GM23338 (cell line): ENCODE data around the gene SP2. TPM values are rescaled to one million over a fixed set of nuclear protein-coding genes. Genes with fewer than 3 reads are reported as not detected.

Experiments used
- ATAC-seq: fragments of 200-7000 bp; cut with Tn5 transposase; 3 replicates; pipeline ENCODE4 v1.9.1; 2020
- DNase-seq: peaks from one replicate; pipeline ENCODE4 v3.0.0-alpha.2; 2015; ENCODE audit warnings: low spot score
- H2AFZ ChIP-seq: fragments of 200-600 bp; sonication (generic); 2 replicates; pipeline ENCODE4 v1.8.0; 2016; ENCODE audit warnings: antibody characterized with exemption, mild to moderate bottlenecking, moderate library complexity
- H3F3A ChIP-seq: fragments of 200-600 bp; sonication (generic); replicated peaks from 2 replicates; pipeline ENCODE4 v1.8.0; 2017; ENCODE audit warnings: antibody characterized with exemption, mixed run types, low read depth
- H3K27ac ChIP-seq: fragments of 200-600 bp; sonication (generic); 2 replicates; pipeline ENCODE4 v1.6.1; 2016; ENCODE audit warnings: low read depth
- H3K27me3 ChIP-seq: fragments of 200-600 bp; sonication (generic); 2 replicates; pipeline ENCODE4 v1.8.0; 2016; ENCODE audit warnings: mild to moderate bottlenecking, mixed run types, moderate library complexity; ENCODE audit not compliant: insufficient read depth
- H3K36me3 ChIP-seq: fragments of 200-600 bp; sonication (generic); 2 replicates; pipeline ENCODE4 v1.8.0; 2016; ENCODE audit warnings: mild to moderate bottlenecking; ENCODE audit not compliant: insufficient read depth
- H3K4me1 ChIP-seq: fragments of 200-600 bp; sonication (generic); 2 replicates; pipeline ENCODE4 v1.8.0; 2016; ENCODE audit warnings: mild to moderate bottlenecking, moderate library complexity; ENCODE audit not compliant: insufficient read depth
- H3K4me2 ChIP-seq: fragments of 200-600 bp; sonication (generic); 2 replicates; pipeline ENCODE4 v1.7.1; 2017; ENCODE audit warnings: mixed run types
- H3K4me3 ChIP-seq: fragments of 200-600 bp; sonication (generic); 2 replicates; pipeline ENCODE4 v1.6.1; 2016; ENCODE audit warnings: mixed run types
- H3K79me2 ChIP-seq: fragments of 200-600 bp; sonication (generic); replicated peaks from 2 replicates; pipeline ENCODE4 v1.8.0; 2017; ENCODE audit warnings: mild to moderate bottlenecking; ENCODE audit not compliant: insufficient read depth
- H3K9me2 ChIP-seq: fragments of 200-600 bp; sonication (generic); 2 replicates; pipeline ENCODE4 v1.8.0; 2017; ENCODE audit not compliant: insufficient read depth
- H4K20me1 ChIP-seq: fragments of 200-600 bp; sonication (generic); replicated peaks from 2 replicates; pipeline ENCODE4 v1.8.0; 2017; ENCODE audit warnings: mild to moderate bottlenecking; ENCODE audit not compliant: insufficient read depth
- H3K27ac Mint-ChIP-seq: 2 replicates; pipeline ENCODE4 v1.8.0; 2020; ENCODE audit warnings: inconsistent platforms, mild to moderate bottlenecking, moderate library complexity, mixed read lengths
- H3K27me3 Mint-ChIP-seq: 3 replicates; pipeline ENCODE4 v1.8.0; 2022; ENCODE audit warnings: low read depth, mild to moderate bottlenecking, moderate library complexity, mixed read lengths, inconsistent platforms; ENCODE audit not compliant: insufficient read depth, poor library complexity
- H3K36me3 Mint-ChIP-seq: 3 replicates; pipeline ENCODE4 v1.8.0; 2021; ENCODE audit warnings: low read depth, mild to moderate bottlenecking, inconsistent platforms, moderate library complexity, mixed read lengths
- H3K4me1 Mint-ChIP-seq: 3 replicates; pipeline ENCODE4 v1.8.0; 2020; ENCODE audit warnings: mild to moderate bottlenecking, inconsistent platforms, mixed read lengths
- H3K4me3 Mint-ChIP-seq: 3 replicates; pipeline ENCODE4 v1.8.0; 2021; ENCODE audit warnings: moderate library complexity, mild to moderate bottlenecking, inconsistent platforms, mixed read lengths
- H3K9me3 Mint-ChIP-seq: 3 replicates; pipeline ENCODE4 v1.8.0; 2020; ENCODE audit warnings: moderate library complexity, mild to moderate bottlenecking, inconsistent platforms, mixed read lengths
- CREB1 ChIP-seq: fragments of 250-450 bp; sonication (Bioruptor Pico); IDR thresholded peaks from 2 replicates; pipeline ENCODE4 v1.5.0; 2020; ENCODE audit warnings: low read depth, mild to moderate bottlenecking, moderate library complexity
- EZH2 ChIP-seq: fragments of 200-600 bp; sonication (generic); IDR thresholded peaks from one replicate; pipeline ENCODE4 v1.8.0; 2017; ENCODE audit warnings: antibody characterized with exemption, mild to moderate bottlenecking, low read depth; ENCODE audit not compliant: unreplicated experiment
- POLR2AphosphoS5 ChIP-seq: IDR thresholded peaks from 2 replicates; pipeline ENCODE4 v1.6.1; 2016; ENCODE audit warnings: antibody characterized with exemption, low read depth
- STAT1 ChIP-seq: IDR thresholded peaks from one replicate; pipeline ENCODE4 v1.6.1; 2016; ENCODE audit warnings: antibody characterized with exemption; ENCODE audit not compliant: unreplicated experiment
- ZNF114 ChIP-seq: fragments of 250-450 bp; sonication (Bioruptor Pico); IDR thresholded peaks from 2 replicates; pipeline ENCODE4 v1.5.0; 2020; ENCODE audit warnings: mild to moderate bottlenecking, moderate library complexity
- polyA plus RNA-seq: library from polyadenylated mRNA; unstranded; fragments of >200 nt; fragmentation: Nextera tagmentation; extraction: Ambion mirVana; gene quantifications from 2 replicates; pipeline ENCODE4 v1.2.1, GENCODE V29; 2016
- total RNA-seq: library from RNA; depleted of rRNA; stranded (reverse); fragments of >200 nt; shearing (Covaris generic); gene quantifications from 2 replicates; pipeline ENCODE4 v1.2.3, GENCODE V29; 2014
- TF ChIP-seq, protein P1 (sequence below), 2 experiments: fragments of 200-600 bp in 1 of 2; sonication (generic) in 1 of 2; conservative IDR thresholded peaks; 2 replicates each; pipeline versions ENCODE4 v1.5.1 to v1.6.1; 2016 to 2017; ENCODE audit warnings: antibody characterized with exemption in 2 of 2, low read depth in 2 of 2, mild to moderate bottlenecking in 2 of 2, moderate library complexity in 1 of 2
- TF ChIP-seq, protein P2 (sequence below): fragments of 250-450 bp; sonication (Bioruptor Pico); IDR thresholded peaks from 2 replicates; pipeline ENCODE4 v1.5.0; 2020; ENCODE audit warnings: mild to moderate bottlenecking, moderate library complexity
- TF ChIP-seq, protein P3 (sequence below): IDR thresholded peaks from 2 replicates; pipeline ENCODE4 v1.6.1; 2016; ENCODE audit warnings: antibody characterized with exemption

Gene SP2
- total and polyA plus RNA-seq, 2 experiments from 2014 or later: 6.0 to 12.9 TPM

DNA sequence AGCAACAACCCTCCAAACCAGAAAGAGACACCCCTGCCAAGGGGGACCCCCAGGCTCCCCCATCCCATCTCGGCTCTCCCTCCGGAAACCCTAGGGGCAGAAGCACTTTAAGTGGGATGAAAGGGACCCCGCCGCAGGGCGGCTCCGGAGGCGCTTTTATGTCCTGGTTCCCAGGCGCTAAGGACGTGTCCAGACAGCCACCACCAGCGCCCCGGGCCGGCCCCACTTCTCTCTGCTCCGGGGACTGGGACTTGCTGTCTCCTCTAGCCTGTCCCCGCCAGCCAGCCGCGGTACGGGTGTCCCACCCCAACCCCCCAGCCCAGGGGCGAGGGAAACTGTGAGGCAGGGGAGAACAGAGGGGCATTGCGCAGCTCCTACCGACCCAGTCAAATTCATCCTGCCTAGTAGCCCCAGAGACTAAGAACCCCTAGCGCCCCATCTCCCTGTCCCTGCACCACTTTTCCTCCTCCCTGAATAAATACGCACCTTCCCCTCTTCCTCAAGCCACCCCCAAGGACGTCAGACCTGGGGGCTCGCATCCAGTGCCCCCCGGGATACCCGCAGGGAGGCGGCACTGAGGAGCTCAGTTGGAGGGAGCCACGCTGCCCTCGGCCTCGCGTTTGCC, 49.2 kb upstream of the SP2 start:
- peak; percentile 63 for DNase-seq
- peaks cover 79% of the 10 kb centered on the region for H3K27me3 ChIP-seq
- Mint-ChIP-seq H3K4me1 (peaks cover 47% of the 10 kb centered on the region), H3K9me3 (no peaks in the 10 kb centered on the region), H3K27ac (no peak overlapping the region), H3K36me3 (no peaks in the 10 kb centered on the region), H3K4me3 (peak overlapping the region; percentile 69), H3K27me3 (peaks cover 62% of the 10 kb centered on the region)
- peak overlapping the region; percentile 94 for H2AFZ ChIP-seq
- H3K9me2 ChIP-seq: no peaks in the 10 kb centered on the region
- ATAC-seq: peak; percentile 1; the same call in 2 of the 3 replicates
- H4K20me1 ChIP-seq: peaks cover 4% of the 10 kb centered on the region; the same call in 1 of the 2 replicates
- H3K27ac ChIP-seq: no peak overlapping the region
- TF ChIP-seq, protein P1, sequence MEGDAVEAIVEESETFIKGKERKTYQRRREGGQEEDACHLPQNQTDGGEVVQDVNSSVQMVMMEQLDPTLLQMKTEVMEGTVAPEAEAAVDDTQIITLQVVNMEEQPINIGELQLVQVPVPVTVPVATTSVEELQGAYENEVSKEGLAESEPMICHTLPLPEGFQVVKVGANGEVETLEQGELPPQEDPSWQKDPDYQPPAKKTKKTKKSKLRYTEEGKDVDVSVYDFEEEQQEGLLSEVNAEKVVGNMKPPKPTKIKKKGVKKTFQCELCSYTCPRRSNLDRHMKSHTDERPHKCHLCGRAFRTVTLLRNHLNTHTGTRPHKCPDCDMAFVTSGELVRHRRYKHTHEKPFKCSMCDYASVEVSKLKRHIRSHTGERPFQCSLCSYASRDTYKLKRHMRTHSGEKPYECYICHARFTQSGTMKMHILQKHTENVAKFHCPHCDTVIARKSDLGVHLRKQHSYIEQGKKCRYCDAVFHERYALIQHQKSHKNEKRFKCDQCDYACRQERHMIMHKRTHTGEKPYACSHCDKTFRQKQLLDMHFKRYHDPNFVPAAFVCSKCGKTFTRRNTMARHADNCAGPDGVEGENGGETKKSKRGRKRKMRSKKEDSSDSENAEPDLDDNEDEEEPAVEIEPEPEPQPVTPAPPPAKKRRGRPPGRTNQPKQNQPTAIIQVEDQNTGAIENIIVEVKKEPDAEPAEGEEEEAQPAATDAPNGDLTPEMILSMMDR (conservative IDR thresholded peaks at IDR 0.05; ENCODE audit: low read depth in 2 of 2): 0 out of 4 replicates have a peak, but pooled peaks of 1 of the 2 experiments have one; percentile 14
- TF ChIP-seq EZH2 (peak; percentile 54), POLR2AphosphoS5 (no peak)
- peaks cover 31% of the 10 kb centered on the region for H3K4me1 ChIP-seq
- H3K79me2 ChIP-seq: no peaks in the 10 kb centered on the region
- no peaks in the 10 kb centered on the region for H3K36me3 ChIP-seq
- H3K4me2 ChIP-seq: peak overlapping the region; percentile 96
- H3F3A ChIP-seq: peaks cover 10% of the 10 kb centered on the region
- peak overlapping the region; percentile 66 for H3K4me3 ChIP-seq

DNA sequence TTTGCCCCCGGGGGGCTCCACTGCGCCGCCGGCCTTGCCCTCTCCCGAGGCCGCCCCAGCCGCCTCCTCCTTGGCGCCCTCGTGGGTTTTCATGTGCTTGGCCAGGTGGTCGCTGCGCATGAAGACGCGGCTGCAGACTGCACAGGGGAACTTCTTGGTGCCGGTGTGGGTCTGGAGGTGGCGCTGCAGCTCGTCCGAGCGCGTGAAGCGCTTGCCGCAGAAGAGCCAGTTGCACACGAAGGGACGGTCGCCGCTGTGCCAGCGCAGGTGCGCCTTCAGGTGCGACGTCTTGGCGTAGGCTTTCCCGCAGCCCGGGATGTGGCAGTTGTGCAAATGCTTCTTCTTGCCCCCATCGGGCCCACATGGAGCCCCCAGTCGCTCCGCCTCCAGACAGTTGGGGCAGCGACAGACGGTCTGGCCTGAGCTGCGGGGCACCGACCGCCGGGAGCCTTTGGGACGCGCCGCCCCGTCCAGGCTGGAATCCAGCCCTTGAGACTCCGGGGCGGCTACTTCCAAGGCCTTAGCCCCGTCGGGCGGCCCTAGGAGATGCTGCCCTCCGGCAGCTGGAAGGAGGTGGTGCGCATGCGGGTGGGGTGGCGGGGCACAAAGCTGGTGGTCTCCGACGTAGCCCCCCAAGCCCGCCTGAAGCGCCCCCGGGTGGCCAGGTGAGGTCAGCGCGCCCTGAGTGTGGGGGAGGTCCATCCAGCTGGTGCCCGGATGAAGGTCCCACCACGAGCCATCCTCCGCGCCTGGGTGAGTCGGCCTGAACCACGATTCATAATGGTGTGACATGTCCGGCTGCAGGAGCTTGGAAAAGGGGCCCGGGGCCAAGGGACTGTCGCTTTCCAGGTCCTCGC, 48.5 kb upstream of the SP2 start:
- Mint-ChIP-seq H3K27me3 (peaks cover 68% of the 10 kb centered on the region), H3K4me1 (peaks cover 49% of the 10 kb centered on the region), H3K9me3 (no peaks in the 10 kb centered on the region), H3K36me3 (no peaks in the 10 kb centered on the region), H3K27ac (no peak overlapping the region), H3K4me3 (peak overlapping the region; percentile 69)
- DNase-seq (peak; percentile 86), ATAC-seq (peak; percentile 40)
- H3K4me2 ChIP-seq: peak overlapping the region; percentile 96
- H3K27ac ChIP-seq: no peak overlapping the region
- H3K4me3 ChIP-seq: peak overlapping the region; percentile 66
- peak overlapping the region; percentile 94 for H2AFZ ChIP-seq
- H3K79me2 ChIP-seq: no peaks in the 10 kb centered on the region
- H4K20me1 ChIP-seq: peaks cover 4% of the 10 kb centered on the region; the same call in 1 of the 2 replicates
- no peaks in the 10 kb centered on the region for H3K9me2 ChIP-seq
- H3K36me3 ChIP-seq: no peaks in the 10 kb centered on the region
- H3K4me1 ChIP-seq: peaks cover 39% of the 10 kb centered on the region
- H3K27me3 ChIP-seq: peaks cover 83% of the 10 kb centered on the region
- H3F3A ChIP-seq: peaks cover 17% of the 10 kb centered on the region
- TF ChIP-seq ZNF114 (CRISPR knock-in tag) (0 out of 2 replicates have a peak, but pooled peaks have one; percentile 7), EZH2 (peak; percentile 17), STAT1 (no peak), CREB1 (no peak; the same call in 1 of the 2 replicates), POLR2AphosphoS5 (peak; percentile 39)
- TF ChIP-seq, protein P2, sequence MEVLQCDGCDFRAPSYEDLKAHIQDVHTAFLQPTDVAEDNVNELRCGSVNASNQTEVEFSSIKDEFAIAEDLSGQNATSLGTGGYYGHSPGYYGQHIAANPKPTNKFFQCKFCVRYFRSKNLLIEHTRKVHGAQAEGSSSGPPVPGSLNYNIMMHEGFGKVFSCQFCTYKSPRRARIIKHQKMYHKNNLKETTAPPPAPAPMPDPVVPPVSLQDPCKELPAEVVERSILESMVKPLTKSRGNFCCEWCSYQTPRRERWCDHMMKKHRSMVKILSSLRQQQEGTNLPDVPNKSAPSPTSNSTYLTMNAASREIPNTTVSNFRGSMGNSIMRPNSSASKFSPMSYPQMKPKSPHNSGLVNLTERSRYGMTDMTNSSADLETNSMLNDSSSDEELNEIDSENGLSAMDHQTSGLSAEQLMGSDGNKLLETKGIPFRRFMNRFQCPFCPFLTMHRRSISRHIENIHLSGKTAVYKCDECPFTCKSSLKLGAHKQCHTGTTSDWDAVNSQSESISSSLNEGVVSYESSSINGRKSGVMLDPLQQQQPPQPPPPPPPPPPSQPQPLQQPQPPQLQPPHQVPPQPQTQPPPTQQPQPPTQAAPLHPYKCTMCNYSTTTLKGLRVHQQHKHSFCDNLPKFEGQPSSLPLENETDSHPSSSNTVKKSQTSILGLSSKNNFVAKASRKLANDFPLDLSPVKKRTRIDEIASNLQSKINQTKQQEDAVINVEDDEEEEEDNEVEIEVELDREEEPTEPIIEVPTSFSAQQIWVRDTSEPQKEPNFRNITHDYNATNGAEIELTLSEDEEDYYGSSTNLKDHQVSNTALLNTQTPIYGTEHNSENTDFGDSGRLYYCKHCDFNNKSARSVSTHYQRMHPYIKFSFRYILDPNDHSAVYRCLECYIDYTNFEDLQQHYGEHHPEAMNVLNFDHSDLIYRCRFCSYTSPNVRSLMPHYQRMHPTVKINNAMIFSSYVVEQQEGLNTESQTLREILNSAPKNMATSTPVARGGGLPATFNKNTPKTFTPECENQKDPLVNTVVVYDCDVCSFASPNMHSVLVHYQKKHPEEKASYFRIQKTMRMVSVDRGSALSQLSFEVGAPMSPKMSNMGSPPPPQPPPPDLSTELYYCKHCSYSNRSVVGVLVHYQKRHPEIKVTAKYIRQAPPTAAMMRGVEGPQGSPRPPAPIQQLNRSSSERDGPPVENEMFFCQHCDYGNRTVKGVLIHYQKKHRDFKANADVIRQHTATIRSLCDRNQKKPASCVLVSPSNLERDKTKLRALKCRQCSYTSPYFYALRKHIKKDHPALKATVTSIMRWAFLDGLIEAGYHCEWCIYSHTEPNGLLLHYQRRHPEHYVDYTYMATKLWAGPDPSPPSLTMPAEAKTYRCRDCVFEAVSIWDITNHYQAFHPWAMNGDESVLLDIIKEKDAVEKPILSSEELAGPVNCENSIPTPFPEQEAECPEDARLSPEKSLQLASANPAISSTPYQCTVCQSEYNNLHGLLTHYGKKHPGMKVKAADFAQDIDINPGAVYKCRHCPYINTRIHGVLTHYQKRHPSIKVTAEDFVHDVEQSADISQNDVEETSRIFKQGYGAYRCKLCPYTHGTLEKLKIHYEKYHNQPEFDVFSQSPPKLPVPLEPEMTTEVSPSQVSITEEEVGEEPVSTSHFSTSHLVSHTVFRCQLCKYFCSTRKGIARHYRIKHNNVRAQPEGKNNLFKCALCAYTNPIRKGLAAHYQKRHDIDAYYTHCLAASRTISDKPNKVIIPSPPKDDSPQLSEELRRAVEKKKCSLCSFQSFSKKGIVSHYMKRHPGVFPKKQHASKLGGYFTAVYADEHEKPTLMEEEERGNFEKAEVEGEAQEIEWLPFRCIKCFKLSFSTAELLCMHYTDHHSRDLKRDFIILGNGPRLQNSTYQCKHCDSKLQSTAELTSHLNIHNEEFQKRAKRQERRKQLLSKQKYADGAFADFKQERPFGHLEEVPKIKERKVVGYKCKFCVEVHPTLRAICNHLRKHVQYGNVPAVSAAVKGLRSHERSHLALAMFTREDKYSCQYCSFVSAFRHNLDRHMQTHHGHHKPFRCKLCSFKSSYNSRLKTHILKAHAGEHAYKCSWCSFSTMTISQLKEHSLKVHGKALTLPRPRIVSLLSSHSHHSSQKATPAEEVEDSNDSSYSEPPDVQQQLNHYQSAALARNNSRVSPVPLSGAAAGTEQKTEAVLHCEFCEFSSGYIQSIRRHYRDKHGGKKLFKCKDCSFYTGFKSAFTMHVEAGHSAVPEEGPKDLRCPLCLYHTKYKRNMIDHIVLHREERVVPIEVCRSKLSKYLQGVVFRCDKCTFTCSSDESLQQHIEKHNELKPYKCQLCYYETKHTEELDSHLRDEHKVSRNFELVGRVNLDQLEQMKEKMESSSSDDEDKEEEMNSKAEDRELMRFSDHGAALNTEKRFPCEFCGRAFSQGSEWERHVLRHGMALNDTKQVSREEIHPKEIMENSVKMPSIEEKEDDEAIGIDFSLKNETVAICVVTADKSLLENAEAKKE (CRISPR knock-in tag): no peak
- TF ChIP-seq, protein P3, sequence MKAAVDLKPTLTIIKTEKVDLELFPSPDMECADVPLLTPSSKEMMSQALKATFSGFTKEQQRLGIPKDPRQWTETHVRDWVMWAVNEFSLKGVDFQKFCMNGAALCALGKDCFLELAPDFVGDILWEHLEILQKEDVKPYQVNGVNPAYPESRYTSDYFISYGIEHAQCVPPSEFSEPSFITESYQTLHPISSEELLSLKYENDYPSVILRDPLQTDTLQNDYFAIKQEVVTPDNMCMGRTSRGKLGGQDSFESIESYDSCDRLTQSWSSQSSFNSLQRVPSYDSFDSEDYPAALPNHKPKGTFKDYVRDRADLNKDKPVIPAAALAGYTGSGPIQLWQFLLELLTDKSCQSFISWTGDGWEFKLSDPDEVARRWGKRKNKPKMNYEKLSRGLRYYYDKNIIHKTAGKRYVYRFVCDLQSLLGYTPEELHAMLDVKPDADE: no peak
